ENCODE measurements around the gene RNF8. TPM values are rescaled to one million over a fixed set of nuclear protein-coding genes. Genes with fewer than 3 reads are reported as not detected.

The RNF8 gene
- total and polyA plus RNA-seq, 2 experiments from 2014 or later, result 30.6 to 30.8 TPM

- Histone ChIP-seq H3K9me2 (replicated peaks; ENCODE audit: insufficient read depth) (no peaks in the 10 kb centered on the region), H3K9me3 (ENCODE audit: low read depth) (no peaks in the 10 kb centered on the region), H3K4me3 (no peak overlapping the region), H4K20me1 (ENCODE audit: insufficient read depth, poor library complexity, severe bottlenecking) (no peaks in the 10 kb centered on the region), H3K27me3 (no peaks in the 10 kb centered on the region), H3K4me1 (ENCODE audit: insufficient read depth) (no peaks in the 10 kb centered on the region), H2AFZ (no peak overlapping the region), H3K27ac (no peak overlapping the region), H3K36me3 (replicated peaks; ENCODE audit: insufficient read depth, low read depth) (no peaks in the 10 kb centered on the region), H3K79me2 (no peaks in the 10 kb centered on the region), H3K4me2 (no peak overlapping the region)
- no peak for DNase-seq (ENCODE audit: low spot score)
- 86% methylated on average over 4 of the region's 4 CpGs for WGBS (ENCODE audit: low lambda C conversion rate, missing lambda C conversion rate)
- TF ChIP-seq EZH2phosphoT487 (IDR thresholded peaks at IDR 0.05; ENCODE audit: low read depth, severe bottlenecking, unreplicated experiment), result no peak
- no peak for TF ChIP-seq EZH2 (IDR thresholded peaks at IDR 0.05; ENCODE audit: borderline replicate concordance)
- no peak for TF ChIP-seq CTCF (IDR thresholded peaks at IDR 0.05; ENCODE audit: poor library complexity)
Measured at GRCh38 chr6:37426058-37426944, 72.5 kb downstream of the RNF8 start.

GRCh38 chr6:37426945-37427510 lies 73.2 kb downstream of the RNF8 start:
- no peak overlapping the region for H3K4me3 ChIP-seq
- peak; percentile 6 for DNase-seq (ENCODE audit: low spot score)
- H3K36me3 ChIP-seq (replicated peaks; ENCODE audit: insufficient read depth, low read depth), result no peaks in the 10 kb centered on the region
- 75% methylated on average over 6 of the region's 6 CpGs for WGBS (ENCODE audit: low lambda C conversion rate, missing lambda C conversion rate)
- H2AFZ ChIP-seq, result no peak overlapping the region
- H3K27ac ChIP-seq, result no peak overlapping the region
- no peaks in the 10 kb centered on the region for H3K79me2 ChIP-seq
- H3K27me3 ChIP-seq, result no peaks in the 10 kb centered on the region
- no peak for TF ChIP-seq CTCF (IDR thresholded peaks at IDR 0.05; ENCODE audit: poor library complexity)
- TF ChIP-seq EZH2 (IDR thresholded peaks at IDR 0.05; ENCODE audit: borderline replicate concordance), result no peak
- no peak for TF ChIP-seq EZH2phosphoT487 (IDR thresholded peaks at IDR 0.05; ENCODE audit: low read depth, severe bottlenecking, unreplicated experiment)
- no peaks in the 10 kb centered on the region for H3K4me1 ChIP-seq (ENCODE audit: insufficient read depth)
- no peaks in the 10 kb centered on the region for H3K9me3 ChIP-seq (ENCODE audit: low read depth)
- no peaks in the 10 kb centered on the region for H4K20me1 ChIP-seq (ENCODE audit: insufficient read depth, poor library complexity, severe bottlenecking)
- no peak overlapping the region for H3K4me2 ChIP-seq
- no peaks in the 10 kb centered on the region for H3K9me2 ChIP-seq (replicated peaks; ENCODE audit: insufficient read depth)

GRCh38 chr6:37429352-37429750 lies 75.6 kb downstream of the RNF8 start:
- H3K4me3 ChIP-seq, result no peak overlapping the region

More at GRCh38 chr6:37429352-37429750, 75.6 kb downstream of the RNF8 start:
- Histone ChIP-seq H4K20me1 (ENCODE audit: insufficient read depth, poor library complexity, severe bottlenecking) (no peaks in the 10 kb centered on the region), H3K36me3 (replicated peaks; ENCODE audit: insufficient read depth, low read depth) (no peaks in the 10 kb centered on the region), H3K27ac (no peak overlapping the region), H3K4me2 (no peak overlapping the region), H3K27me3 (no peaks in the 10 kb centered on the region), H2AFZ (no peak overlapping the region), H3K9me3 (ENCODE audit: low read depth) (no peaks in the 10 kb centered on the region), H3K79me2 (peaks cover 8% of the 10 kb centered on the region), H3K4me1 (ENCODE audit: insufficient read depth) (peaks cover 3% of the 10 kb centered on the region), H3K9me2 (replicated peaks; ENCODE audit: insufficient read depth) (no peaks in the 10 kb centered on the region)
- DNase-seq (ENCODE audit: low spot score), result no peak
- 87% methylated on average over 2 of the region's 2 CpGs for WGBS (ENCODE audit: low lambda C conversion rate, missing lambda C conversion rate)
- no peak for TF ChIP-seq EZH2 (IDR thresholded peaks at IDR 0.05; ENCODE audit: borderline replicate concordance)
- no peak for TF ChIP-seq CTCF (IDR thresholded peaks at IDR 0.05; ENCODE audit: poor library complexity)
- TF ChIP-seq EZH2phosphoT487 (IDR thresholded peaks at IDR 0.05; ENCODE audit: low read depth, severe bottlenecking, unreplicated experiment), result no peak

Measured in hepatocyte (in vitro differentiated cells).